ENCODE data around the gene AGPAT2. TPM values are rescaled to one million over a fixed set of nuclear protein-coding genes. Genes with fewer than 3 reads are reported as not detected.
"Not testable (repeated sequence)": the region's sequence is repeated elsewhere in the genome, so short reads cannot be mapped to it uniquely, and the experiment has no call there.

AGPAT2 gene
- total RNA-seq, 1 donor, result 29.0 TPM

DNA sequence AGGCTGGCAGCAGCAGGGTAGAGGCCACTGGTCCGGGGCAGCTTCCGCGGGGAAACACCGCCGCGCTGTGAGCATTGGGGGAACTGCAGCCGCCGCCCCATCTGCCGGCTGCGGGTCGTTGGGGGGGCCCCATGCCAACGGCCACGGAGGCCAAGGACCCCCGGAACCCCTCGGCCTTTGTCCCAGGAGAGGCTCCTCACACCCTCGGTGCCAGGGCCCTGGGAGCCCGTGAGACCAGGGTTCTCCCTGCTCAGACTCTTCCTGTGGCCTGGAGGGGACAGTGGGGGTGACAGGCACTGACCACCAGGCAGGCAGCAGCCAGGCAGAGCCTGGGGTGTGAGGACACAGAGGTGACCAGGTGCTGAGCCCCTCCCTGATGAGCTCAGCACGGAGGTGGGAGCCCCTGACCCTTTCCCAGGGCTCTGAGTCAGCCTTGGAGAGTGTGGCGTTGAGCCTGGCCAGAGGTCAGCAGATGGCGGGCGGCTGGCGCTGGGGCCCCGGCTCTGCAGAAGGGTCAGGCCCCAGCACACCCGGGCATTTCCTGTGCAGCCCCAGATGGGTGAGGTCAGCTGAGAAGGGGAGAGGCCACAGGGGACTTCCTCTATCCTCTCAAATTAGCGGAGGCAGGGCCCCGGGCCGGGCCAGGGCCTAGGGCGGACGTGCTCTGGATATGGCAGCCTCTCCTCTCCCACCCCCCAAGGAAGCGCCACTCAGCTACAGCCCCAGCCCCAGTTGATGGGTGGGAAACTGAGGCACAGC, 42.5 kb downstream of the AGPAT2 start:
- no peak for DNase-seq (ENCODE audit: low read depth)
- H3K4me3 ChIP-seq (ENCODE audit: low read depth, low read length), result no peak overlapping the region
- TF ChIP-seq, protein P1, sequence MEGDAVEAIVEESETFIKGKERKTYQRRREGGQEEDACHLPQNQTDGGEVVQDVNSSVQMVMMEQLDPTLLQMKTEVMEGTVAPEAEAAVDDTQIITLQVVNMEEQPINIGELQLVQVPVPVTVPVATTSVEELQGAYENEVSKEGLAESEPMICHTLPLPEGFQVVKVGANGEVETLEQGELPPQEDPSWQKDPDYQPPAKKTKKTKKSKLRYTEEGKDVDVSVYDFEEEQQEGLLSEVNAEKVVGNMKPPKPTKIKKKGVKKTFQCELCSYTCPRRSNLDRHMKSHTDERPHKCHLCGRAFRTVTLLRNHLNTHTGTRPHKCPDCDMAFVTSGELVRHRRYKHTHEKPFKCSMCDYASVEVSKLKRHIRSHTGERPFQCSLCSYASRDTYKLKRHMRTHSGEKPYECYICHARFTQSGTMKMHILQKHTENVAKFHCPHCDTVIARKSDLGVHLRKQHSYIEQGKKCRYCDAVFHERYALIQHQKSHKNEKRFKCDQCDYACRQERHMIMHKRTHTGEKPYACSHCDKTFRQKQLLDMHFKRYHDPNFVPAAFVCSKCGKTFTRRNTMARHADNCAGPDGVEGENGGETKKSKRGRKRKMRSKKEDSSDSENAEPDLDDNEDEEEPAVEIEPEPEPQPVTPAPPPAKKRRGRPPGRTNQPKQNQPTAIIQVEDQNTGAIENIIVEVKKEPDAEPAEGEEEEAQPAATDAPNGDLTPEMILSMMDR (IDR thresholded peaks at IDR 0.05; ENCODE audit: insufficient read depth, low read length), result peak; percentile 89

DNA sequence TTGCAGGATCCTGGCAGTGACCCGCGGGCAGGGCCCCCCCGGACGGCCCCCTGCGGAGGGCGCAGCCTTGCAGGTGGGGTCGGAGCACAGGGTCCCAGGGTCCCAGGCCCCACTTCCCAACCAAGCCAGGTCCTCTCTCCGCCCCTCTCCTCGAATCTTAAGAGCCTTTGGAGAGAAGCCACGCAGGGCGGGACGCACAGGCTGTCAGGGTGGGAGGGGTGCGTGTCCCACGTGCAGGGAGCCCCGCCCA, 43.0 kb downstream of the AGPAT2 start:
- no peak overlapping the region for H3K4me3 ChIP-seq (ENCODE audit: low read depth, low read length)
- peak; percentile 67 for DNase-seq (ENCODE audit: low read depth)
- TF ChIP-seq, protein P1 (IDR thresholded peaks at IDR 0.05; ENCODE audit: insufficient read depth, low read length), result no peak

DNA sequence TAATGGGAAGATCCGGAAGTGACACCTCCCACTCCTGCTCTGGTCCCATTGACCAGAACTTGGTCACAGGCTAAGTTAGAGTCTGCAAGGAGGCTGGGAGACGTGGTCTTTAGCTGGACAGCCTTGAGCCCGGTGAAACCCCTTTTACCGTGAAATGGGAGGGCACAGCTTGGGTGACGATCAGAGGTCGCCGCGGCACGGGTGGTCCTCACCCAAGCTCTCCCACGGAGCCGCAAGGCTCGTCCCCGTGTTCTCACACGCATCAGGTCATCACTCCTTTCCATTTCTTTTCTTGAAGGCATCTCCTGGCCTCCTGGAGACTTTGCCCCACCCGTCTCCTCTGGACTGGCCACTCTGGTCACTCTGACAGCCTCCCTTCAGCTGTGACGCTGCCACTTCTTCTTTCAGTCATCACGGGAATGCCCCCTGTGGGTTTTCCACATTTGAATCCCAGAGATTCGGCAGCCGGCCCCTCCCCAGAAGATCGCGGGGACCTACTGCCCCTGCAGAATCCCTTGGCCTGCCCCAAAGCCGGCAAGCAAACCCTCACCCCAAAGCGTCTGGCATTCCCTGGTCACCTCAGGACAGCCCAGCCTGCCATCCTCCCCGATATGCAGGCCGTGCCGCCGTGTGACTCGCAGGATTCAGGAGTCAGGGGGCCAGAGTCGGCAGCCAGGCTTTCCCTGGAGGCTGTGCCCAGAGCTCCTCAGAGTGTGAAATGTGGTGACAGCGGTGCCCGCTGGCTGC, 43.5 kb downstream of the AGPAT2 start:
- TF ChIP-seq, protein P1 (IDR thresholded peaks at IDR 0.05; ENCODE audit: insufficient read depth, low read length), result no peak
- no peak overlapping the region for H3K4me3 ChIP-seq (ENCODE audit: low read depth, low read length)
- no peak for DNase-seq (ENCODE audit: low read depth)

DNA sequence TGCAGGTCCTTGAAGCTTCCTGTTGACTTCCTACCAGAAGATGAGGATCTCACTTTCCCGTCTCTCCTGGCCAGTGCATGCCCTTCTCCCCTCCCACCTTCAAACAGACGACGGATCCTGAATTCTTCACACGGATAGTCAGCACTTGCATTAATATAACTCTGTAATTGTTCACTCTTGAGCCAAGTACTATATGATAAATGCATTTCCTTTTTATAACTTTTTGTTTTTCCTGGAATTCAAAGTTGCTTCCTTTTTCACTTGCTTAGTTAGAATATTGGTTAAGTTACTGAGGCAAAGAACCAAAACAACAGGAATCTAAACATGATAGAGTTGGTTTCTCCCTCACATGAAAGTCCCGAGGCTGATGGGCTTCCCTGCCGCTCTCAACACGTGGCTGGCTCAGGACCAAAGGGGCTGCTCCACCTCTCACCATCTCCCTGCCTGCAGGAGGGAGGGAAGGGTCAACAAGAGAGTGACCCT, 44.8 kb downstream of the AGPAT2 start:
- no peak overlapping the region for H3K4me3 ChIP-seq (ENCODE audit: low read depth, low read length)
- no peak for DNase-seq (ENCODE audit: low read depth)
- TF ChIP-seq, protein P1 (IDR thresholded peaks at IDR 0.05; ENCODE audit: insufficient read depth, low read length), result no peak

DNA sequence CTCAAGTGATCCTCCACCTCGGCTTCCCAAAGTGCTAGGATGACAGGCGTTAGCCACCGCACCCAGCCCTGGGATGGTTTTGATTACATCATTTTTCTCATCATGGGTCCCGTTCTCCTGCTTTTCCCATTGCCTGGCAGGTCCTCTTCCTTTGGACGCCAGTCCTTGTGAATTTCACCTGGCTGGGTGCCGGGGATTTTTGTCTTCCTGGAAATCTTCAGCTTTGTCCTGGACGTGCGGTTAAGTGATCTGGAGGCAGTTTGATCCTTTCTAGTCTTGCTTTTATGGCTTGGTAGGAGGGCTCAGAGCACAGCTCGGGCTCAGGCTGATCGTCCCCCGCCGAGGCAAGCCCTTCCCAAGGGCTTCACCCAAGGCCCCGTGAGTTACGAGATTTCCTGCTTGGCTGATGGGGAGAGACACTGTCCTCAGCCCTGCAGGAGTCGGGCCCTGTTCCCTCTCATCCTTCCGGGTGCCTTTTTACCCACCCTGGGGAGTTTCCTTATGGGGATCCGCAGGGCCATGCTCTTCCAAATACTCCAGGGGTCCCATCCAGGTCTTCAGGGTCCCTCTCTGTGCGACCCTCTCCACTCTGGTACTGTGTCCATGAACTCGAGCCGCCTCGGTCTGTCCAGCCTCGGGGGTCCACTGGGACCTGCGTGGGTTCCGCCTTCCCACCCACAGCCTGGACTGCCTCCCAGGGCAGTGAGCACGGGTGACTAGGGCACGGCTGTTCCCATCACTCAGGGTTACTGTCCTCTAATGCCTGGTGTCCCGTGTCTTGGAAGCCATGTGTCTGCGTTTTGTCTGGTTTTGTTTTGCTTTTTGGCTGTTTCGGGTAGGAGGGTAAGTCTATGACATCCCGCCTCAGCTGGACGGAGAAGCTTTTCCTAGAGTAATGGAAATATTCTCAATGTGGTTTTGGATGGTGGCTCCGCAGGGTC, 46.8 kb downstream of the AGPAT2 start:
- no peak for DNase-seq (ENCODE audit: low read depth)
- H3K4me3 ChIP-seq (ENCODE audit: low read depth, low read length), result no peak overlapping the region
- TF ChIP-seq, protein P1 (IDR thresholded peaks at IDR 0.05; ENCODE audit: insufficient read depth, low read length), result no peak

DNA sequence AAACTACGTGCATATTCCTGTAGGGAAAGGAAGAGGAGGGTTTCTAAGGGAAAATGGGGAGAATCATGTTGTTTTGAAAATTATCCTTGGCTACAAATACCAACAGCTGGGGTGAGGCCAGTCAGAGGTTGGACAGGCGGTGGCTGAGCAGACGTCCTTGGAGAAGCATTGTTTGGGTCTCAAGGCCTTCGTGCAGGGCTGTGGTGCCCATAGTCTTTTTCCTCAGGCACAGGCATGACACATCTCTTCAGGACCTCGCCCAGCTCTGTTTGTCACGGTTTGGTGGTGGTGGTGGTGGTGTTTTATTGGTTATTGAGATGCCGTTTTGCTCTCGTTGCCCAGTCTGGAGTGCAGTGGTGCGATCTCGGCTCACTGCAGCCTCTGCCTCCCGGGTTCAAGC, 52.4 kb downstream of the AGPAT2 start:
- no peak for DNase-seq (ENCODE audit: low read depth)
- H3K4me3 ChIP-seq (ENCODE audit: low read depth, low read length), result no peak overlapping the region
- TF ChIP-seq, protein P1 (IDR thresholded peaks at IDR 0.05; ENCODE audit: insufficient read depth, low read length), result no peak

DNA sequence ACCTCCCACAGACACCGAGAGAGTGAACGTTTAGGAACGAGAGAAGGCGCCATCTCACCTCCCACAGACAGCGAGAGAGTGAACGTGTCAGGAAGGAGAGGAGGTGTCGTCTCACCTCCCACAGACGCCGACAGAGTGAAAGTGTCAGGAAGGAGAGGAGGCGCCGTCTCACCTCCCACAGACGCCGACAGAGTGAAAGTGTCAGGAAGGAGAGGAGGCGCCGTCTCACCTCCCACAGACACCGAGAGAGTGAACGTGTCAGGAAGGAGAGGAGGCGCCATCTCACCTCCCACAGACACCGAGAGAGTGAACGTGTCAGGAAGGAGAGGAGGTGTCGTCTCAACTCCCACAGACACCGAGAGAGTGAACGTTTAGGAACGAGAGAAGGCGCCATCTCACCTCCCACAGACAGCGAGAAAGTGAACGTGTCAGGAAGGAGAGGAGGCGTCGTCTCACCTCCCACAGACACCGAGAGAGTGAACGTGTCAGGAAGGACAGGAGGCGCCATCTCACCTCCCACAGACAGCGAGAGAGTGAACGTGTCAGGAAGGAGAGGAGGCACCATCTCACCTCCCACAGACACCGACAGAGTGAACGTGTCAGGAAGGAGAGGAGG, 54.7 kb downstream of the AGPAT2 start:
- not testable (repeated sequence) for H3K4me3 ChIP-seq (ENCODE audit: low read depth, low read length); DNase-seq (ENCODE audit: low read depth)

DNA sequence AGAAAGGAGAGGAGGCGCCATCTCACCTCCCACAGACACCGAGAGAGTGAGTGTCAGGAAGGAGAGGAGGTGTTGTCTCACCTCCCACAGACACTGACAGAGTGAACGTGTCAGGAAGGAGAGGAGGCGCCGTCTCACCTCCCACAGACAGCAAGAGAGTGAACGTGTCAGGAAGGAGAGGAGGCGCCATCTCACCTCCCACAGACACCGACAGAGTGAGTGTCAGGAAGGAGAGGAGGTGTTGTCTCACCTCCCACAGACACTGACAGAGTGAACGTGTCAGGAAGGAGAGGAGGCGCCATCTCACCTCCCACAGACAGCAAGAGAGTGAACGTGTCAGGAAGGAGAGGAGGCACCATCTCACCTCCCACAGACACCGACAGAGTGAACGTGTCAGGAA, 55.2 kb downstream of the AGPAT2 start:
- H3K4me3 ChIP-seq (ENCODE audit: low read depth, low read length); DNase-seq (ENCODE audit: low read depth): not testable (repeated sequence)

Measured in fibroblast of the aortic adventitia (primary cell).